MG63 (cell line): Measurements from ENCODE around the gene UBAC2. TPM values are rescaled to one million over a fixed set of nuclear protein-coding genes. Genes with fewer than 3 reads are reported as not detected.

ENCODE experiments used
- DNase-seq: peaks from one replicate; pipeline ENCODE4 v3.0.0-alpha.2; 2020
- H3K27me3 ChIP-seq: fragments of 250-450 bp; sonication (Bioruptor Pico); 2 replicates; pipeline ENCODE4 v1.5.1; 2020; ENCODE audit warnings: mild to moderate bottlenecking, moderate library complexity
- H3K36me3 ChIP-seq: fragments of 250-450 bp; sonication (Bioruptor Pico); 2 replicates; pipeline ENCODE4 v1.5.1; 2020; ENCODE audit warnings: mild to moderate bottlenecking, moderate library complexity
- H3K4me3 ChIP-seq: fragments of 250-450 bp; sonication (Bioruptor Pico); 2 replicates; pipeline ENCODE4 v1.5.1; 2020; ENCODE audit warnings: mild to moderate bottlenecking, moderate library complexity
- H3K9me3 ChIP-seq: fragments of 250-450 bp; sonication (Bioruptor Pico); 2 replicates; pipeline ENCODE4 v1.5.1; 2020; ENCODE audit warnings: mild to moderate bottlenecking, moderate library complexity
- total RNA-seq: library from RNA; depleted of rRNA; stranded (reverse); fragments of >200 nt; shearing (Covaris generic); gene quantifications from 2 replicates; pipeline ENCODE4 v1.2.3, GENCODE V29; 2014; ENCODE audit warnings: low replicate concordance

Gene UBAC2
- total RNA-seq, 1 experiment from 2014 or later: 80.9 TPM

DNA sequence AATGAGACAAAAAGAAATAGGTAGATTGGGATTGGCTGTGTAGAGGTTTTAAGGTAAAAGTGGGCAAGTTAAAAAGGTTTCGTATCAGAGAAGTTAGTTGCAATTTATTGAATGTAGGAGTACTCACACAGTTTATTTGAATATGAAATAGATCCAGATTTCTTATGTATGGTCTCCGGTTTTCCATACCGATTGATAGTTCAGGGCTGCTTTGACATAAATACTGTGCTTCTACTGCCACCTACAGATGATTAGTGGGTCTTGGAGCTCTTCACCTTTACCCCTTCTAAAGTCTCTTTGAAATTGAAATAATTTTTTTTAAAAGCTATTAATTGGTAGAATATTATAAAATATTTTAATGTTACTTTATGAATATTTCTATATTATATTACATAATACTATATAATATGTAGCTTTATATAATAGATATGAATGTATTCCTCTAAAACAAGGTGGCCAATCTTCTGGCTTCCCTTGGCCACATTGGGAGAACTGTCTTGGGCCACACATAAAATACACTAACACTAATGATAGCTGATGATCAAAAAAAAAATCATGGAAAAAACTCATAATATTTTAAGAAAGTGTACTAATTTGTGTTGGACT lies 65.3 kb downstream of the UBAC2 start:
- H3K27me3 ChIP-seq: no peaks in the 10 kb centered on the region
- no peak overlapping the region for H3K4me3 ChIP-seq
- no peaks in the 10 kb centered on the region for H3K36me3 ChIP-seq
- H3K9me3 ChIP-seq: no peaks in the 10 kb centered on the region
- DNase-seq: no peak

DNA sequence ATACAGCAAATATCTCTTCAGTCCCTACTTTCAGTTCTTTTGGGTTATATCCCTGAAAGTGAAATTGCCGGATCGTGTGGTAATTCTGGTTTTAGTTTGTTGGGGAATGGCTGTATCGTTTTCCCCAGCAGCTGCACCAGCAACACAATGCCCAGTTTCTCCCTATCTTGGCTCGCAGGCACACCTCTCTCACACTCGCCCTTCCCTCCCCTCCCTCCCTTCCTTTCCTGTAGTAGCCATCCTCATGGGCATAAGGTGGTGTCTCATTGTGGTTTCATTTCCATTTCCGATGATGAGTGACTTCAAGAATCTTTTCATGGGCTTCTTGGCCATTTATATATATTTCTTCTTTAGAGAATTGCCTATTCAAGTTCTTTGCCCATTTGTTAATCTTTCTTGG lies 66.2 kb downstream of the UBAC2 start:
- H3K4me3 ChIP-seq: no peak overlapping the region
- no peaks in the 10 kb centered on the region for H3K27me3 ChIP-seq
- H3K9me3 ChIP-seq: 0 out of 2 replicates have a peak, but pooled peaks cover under 1% of the 10 kb centered on the region
- DNase-seq: no peak
- no peaks in the 10 kb centered on the region for H3K36me3 ChIP-seq

DNA sequence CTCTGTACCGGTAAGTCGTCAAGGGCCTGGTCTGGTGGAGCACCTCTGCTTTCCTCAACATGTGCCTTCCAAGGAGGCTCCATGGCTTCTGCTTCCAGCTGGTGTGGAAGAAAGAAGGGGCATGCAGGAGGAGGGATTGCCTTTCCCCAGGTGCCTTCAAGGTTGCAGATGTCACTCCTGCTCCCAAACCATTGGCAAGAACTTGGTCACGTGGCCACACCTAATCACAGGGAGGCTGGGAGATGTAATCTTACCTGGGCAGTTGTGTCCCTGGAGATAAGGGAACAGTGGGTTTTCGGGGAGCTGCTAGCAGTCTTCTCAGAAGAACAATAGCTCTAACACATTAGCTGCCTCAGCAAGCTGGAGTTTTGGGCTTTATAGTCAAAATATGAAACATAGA lies 67.3 kb downstream of the UBAC2 start:
- Histone ChIP-seq H3K9me3 (0 out of 2 replicates have a peak, but pooled peaks cover 2% of the 10 kb centered on the region), H3K4me3 (no peak overlapping the region), H3K27me3 (no peaks in the 10 kb centered on the region), H3K36me3 (peaks cover 4% of the 10 kb centered on the region)
- no peak for DNase-seq

DNA sequence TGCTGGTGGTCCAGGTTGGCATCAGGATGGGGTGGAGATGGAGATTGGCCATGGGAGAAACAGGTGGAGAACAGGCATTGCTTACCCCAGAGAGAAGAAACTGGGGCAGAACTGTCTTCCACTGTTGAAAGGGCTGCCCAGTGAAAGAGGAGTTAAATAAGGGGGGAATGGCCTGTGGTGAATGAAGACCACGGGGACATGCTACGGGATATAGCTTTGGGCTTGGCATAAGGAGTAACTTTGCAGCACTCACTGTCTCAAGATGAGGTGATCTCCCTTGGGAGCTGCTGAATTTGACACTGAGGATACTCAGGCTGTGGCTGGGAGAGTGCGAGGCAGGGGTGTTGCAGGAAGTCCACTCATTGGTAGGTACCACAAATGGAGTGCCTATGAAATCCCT lies 68.2 kb downstream of the UBAC2 start:
- Histone ChIP-seq H3K4me3 (no peak overlapping the region), H3K36me3 (peaks cover 4% of the 10 kb centered on the region), H3K27me3 (no peaks in the 10 kb centered on the region), H3K9me3 (0 out of 2 replicates have a peak, but pooled peaks cover 2% of the 10 kb centered on the region)
- no peak for DNase-seq

DNA sequence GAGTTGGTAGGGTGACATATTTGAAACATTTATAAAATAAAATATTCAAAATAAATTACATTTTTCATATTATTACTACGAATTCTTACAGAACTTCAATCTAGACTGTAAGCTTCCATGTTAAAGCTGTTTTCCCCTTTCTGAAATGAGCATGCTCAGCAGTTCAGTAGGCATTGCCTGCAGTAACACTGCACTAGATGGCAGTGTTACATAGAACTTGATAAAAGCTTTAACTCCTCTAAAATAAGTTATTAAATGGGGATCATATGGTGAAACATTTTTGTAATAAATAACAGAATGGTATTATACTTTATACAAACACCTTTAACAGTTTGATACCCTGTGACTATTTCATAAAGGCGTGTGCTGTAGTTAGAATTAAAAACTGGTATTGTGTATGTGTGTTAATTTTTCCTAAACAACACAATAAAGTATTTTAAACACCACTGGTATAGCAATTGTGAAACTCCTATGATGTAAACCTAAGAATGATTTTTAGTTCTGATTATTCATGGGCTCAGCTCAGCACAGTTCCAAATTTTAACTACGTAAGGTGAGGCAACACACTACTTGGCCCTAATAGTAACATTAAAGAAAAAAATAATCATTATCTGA lies 69.1 kb downstream of the UBAC2 start:
- no peak overlapping the region for H3K4me3 ChIP-seq
- H3K9me3 ChIP-seq: 0 out of 2 replicates have a peak, but pooled peaks cover 2% of the 10 kb centered on the region
- peaks cover 4% of the 10 kb centered on the region for H3K36me3 ChIP-seq
- no peak for DNase-seq
- H3K27me3 ChIP-seq: no peaks in the 10 kb centered on the region

DNA sequence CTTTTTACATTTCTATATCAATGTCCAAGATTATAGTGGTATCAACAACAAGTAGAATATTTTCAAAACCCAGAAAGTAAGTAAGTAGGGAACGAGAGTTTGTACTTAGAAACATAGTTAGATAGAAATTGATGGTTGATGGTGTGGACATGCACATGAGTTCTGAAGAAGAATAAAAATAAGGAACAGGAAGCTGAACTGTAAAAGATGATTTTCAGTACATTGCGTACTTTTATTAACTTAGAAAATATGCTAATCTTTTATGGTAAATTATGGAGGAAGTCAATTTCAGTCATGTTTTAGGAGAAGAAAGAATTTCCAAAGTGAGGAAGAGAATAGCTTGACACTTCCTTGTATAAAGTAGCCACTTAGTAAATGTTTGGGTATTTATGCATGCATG lies 69.9 kb downstream of the UBAC2 start:
- Histone ChIP-seq H3K4me3 (no peak overlapping the region), H3K27me3 (no peaks in the 10 kb centered on the region), H3K9me3 (0 out of 2 replicates have a peak, but pooled peaks cover 2% of the 10 kb centered on the region), H3K36me3 (peaks cover 4% of the 10 kb centered on the region)
- DNase-seq: no peak

DNA sequence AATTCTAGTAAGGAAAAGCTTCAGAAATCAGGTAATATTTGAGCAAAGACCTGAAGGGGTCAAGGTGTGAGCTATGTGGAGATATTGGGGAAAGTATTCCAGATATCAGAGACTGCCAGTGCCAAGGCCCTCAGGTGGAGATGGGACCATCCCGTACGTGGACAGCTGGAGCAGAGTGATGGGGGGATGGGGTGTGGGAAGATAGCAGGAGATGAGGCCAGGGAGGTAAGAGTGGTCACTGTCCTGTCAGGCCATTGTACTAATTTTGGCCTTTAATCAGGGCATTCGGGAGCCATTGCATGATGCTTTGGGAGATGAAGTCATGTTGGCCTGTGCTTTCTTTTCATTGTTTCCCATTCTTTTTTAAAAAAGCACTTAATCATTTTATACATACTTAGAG lies 70.6 kb downstream of the UBAC2 start:
- no peaks in the 10 kb centered on the region for H3K27me3 ChIP-seq
- DNase-seq: no peak
- 0 out of 2 replicates have a peak, but pooled peaks cover 2% of the 10 kb centered on the region for H3K9me3 ChIP-seq

DNA sequence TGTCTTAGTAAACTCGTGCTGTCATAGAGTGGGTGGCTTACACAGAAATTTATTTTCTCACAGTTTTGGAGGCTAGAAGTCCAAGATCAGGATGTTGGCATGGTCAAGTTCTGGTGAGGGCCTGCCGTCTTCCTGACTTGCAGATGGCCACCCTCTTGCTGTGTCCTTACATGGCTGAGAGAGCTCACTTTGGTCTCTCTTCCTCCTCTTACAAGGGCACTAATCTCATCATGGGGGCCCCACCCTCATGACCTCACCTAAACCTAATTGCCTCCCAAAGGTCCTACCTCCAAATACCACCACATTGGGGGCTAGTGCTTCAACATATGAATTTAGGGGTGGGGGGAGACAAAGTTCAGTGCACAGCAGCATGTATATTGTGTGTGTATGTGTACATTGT lies 71.8 kb downstream of the UBAC2 start:
- 0 out of 2 replicates have a peak, but pooled peaks cover 2% of the 10 kb centered on the region for H3K9me3 ChIP-seq
- DNase-seq: no peak
- no peaks in the 10 kb centered on the region for H3K27me3 ChIP-seq
- H3K4me3 ChIP-seq: no peak overlapping the region
- peaks cover 4% of the 10 kb centered on the region for H3K36me3 ChIP-seq

More for the DNA sequence above, 70.6 kb downstream of the UBAC2 start:
- Histone ChIP-seq H3K36me3 (peaks cover 4% of the 10 kb centered on the region), H3K4me3 (no peak overlapping the region)

DNA sequence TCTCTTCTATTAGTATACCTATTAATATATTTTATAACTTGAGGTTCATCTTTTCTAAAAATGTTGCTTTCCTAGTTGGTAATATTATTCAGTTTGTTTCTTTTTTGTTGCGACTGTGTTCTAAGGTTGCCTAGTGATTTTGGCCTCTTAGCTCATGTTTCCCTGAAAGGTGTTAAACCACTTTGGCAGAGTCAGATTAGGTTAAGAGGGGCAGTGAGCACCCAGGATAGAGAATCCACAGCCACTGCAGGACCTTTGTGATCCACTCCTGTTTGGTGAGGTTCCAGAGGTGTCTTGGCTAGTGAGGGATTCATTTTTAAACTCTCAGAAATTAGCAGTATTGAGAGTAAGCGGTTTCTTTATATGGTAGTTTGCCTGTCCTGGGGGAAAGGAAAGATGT lies 72.5 kb downstream of the UBAC2 start:
- no peak for DNase-seq
- Histone ChIP-seq H3K9me3 (0 out of 2 replicates have a peak, but pooled peaks cover 2% of the 10 kb centered on the region), H3K36me3 (peaks cover 4% of the 10 kb centered on the region), H3K4me3 (no peak overlapping the region), H3K27me3 (no peaks in the 10 kb centered on the region)

DNA sequence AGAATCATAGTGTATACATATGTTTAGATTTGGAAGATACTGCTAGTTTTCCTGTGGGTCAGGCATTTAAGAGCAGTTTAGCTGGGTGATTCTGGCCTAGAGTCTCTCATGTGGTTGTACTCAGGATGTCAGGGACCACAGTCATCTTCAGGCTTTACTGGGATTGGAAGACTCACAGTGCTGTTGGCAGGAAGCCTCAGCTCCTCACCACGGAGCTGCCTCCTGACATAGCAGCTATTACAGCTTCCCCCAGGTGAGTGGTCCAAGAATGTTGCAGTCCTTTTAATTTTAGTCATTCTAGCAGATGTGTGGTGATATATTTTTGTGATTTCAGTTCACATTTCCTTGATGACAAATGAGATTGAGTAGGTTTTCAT lies 74.4 kb downstream of the UBAC2 start:
- Histone ChIP-seq H3K36me3 (peaks cover 10% of the 10 kb centered on the region), H3K9me3 (0 out of 2 replicates have a peak, but pooled peaks cover 2% of the 10 kb centered on the region), H3K4me3 (no peak overlapping the region), H3K27me3 (no peaks in the 10 kb centered on the region)
- peak; percentile 68 for DNase-seq

DNA sequence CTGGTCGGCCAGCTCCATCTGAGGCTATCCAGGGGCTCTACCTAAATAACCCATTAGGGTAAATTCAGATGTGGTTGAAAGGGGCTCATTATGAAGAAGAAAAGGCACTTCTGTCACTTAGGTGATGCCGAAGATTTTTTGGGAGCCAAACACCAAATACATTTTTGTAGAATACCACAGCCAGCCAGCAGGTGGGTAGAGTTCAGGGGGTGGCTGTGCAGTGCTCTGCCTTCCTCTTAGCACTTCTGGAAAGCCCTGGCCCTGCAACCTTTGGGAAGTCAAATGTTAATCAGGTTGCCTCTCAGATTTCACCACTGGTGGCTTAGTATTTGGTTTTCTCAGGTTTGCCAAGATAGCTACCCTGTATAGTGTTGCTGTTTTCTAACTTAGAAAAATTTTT lies 76.1 kb downstream of the UBAC2 start:
- Histone ChIP-seq H3K27me3 (no peaks in the 10 kb centered on the region), H3K36me3 (peaks cover 10% of the 10 kb centered on the region), H3K4me3 (no peak overlapping the region), H3K9me3 (0 out of 2 replicates have a peak, but pooled peaks cover 2% of the 10 kb centered on the region)
- DNase-seq: no peak

DNA sequence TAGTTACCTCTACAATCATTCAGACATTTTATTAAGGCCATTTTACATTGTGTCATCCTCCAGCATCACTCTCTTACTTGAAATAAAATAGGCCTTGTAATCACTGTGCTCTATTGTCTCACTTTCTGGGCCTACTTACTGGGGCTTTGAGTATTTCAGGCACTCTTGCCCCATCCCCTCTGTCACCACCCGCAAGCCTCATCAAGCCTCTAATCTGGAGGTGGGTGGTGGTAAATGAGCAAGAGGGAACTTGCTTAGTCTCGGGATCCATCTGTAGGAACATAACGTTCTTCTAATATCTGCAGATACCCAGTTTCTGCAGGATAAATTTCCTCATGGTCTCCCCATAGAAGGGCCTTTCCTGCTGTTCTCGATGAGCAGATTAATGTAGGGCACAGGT lies 77.0 kb downstream of the UBAC2 start:
- H3K9me3 ChIP-seq: no peaks in the 10 kb centered on the region
- no peak for DNase-seq
- no peaks in the 10 kb centered on the region for H3K27me3 ChIP-seq
- no peak overlapping the region for H3K4me3 ChIP-seq
- peaks cover 6% of the 10 kb centered on the region; the same call in 1 of the 2 replicates for H3K36me3 ChIP-seq

DNA sequence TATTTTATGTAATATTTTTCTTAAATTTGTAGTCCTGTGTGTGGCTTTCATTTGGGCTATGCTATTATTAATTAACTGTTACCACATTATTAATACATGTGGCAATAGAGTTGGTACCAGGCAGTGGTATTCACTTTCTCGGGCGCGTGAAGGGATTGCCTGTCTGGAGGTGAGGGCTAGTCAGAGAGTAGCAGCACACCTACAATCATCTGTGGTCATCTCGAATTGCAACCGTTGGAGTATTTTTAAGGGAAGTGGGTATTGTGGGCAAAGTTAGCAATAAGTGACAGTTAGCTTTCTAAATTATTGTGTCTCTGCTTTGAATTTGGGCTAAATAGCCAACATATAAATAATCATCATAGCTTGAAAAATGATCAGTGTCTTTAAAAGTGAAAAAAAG lies 77.5 kb downstream of the UBAC2 start:
- no peaks in the 10 kb centered on the region for H3K27me3 ChIP-seq
- no peaks in the 10 kb centered on the region for H3K9me3 ChIP-seq
- no peak overlapping the region for H3K4me3 ChIP-seq
- no peak for DNase-seq
- peaks cover 6% of the 10 kb centered on the region; the same call in 1 of the 2 replicates for H3K36me3 ChIP-seq

DNA sequence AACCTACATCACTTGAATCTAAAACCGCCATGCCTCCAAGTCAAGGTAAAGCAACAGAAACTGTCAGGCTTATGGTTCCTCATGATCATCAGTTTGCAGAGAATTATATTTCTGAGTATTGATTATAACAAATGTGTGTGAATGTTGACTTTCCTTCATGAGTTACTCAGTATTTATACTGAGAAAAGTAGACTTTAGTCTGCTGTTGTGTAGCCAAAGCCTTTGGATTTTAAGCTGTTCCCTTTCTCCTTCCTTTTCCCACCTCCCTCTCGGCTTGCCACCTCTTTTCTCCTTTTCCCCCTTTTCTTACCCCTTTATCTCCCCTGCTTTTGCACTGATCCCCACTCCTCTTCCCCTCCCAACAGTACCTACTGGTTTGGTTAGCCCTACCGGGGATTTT lies 78.2 kb downstream of the UBAC2 start:
- H3K36me3 ChIP-seq: peaks cover 6% of the 10 kb centered on the region; the same call in 1 of the 2 replicates
- no peaks in the 10 kb centered on the region for H3K27me3 ChIP-seq
- H3K9me3 ChIP-seq: no peaks in the 10 kb centered on the region
- no peak overlapping the region for H3K4me3 ChIP-seq
- no peak for DNase-seq

DNA sequence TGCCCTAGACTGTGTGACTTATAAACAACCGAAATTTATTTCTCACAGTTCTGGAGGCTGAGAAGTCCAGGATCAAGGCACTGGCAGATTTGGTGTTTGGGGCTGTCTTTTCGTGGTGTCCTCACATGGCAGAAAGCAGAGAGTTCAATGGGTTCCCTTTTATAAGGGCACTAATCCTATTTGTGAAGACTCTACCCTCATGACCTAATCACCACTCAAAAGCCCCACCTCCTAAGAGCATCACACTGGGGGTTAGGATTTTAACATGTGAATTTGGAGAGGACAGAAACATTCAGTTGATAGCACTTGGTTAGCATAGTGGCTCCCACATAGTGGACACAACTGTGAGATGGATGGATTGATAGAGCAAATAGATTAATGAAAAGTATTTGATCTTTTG lies 79.0 kb downstream of the UBAC2 start:
- no peak for DNase-seq
- Histone ChIP-seq H3K27me3 (no peaks in the 10 kb centered on the region), H3K9me3 (no peaks in the 10 kb centered on the region), H3K36me3 (peaks cover 6% of the 10 kb centered on the region; the same call in 1 of the 2 replicates), H3K4me3 (no peak overlapping the region)

DNA sequence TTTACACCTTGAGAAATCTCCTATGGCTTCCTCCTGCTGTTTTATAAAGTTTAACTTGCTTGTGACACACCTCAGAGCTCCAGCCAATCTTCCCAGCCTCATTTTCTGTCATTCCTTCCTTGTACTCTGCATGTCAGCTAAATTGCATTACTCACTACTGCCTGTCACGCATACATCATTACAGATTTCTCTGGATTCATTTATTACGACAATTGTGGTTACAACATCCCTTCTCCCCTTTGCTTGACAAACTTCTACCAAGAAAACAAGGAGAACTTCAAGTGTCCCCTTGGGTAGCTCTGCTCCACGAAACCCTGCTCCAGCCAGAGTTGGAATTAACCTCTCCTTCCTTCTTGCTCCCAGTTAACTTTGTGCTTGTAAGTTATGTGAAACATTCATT lies 79.5 kb downstream of the UBAC2 start:
- Histone ChIP-seq H3K27me3 (no peaks in the 10 kb centered on the region), H3K36me3 (peaks cover 6% of the 10 kb centered on the region; the same call in 1 of the 2 replicates), H3K9me3 (no peaks in the 10 kb centered on the region), H3K4me3 (no peak overlapping the region)
- peak; percentile 37 for DNase-seq

DNA sequence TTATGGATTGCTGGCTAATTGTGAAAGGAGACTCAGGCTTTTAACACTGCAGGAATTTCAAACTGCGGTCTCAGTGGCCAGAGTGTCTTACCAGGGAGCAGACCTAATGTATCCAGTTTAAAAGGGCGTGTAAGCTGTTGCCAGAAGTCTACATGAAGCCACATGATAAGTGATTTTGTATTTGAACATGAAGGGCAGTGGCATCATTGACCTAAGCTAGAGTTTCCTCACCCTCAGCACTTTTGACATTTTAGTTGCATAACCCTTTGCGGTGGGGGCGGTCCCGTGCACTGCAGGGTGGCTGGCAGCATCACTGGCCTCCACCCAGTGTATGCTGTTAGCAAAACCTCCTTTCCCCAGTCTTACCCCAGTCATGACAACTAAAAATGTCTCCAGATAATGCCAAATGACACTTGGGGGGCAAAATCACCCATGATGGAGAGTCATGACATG lies 81.2 kb downstream of the UBAC2 start:
- no peaks in the 10 kb centered on the region for H3K9me3 ChIP-seq
- peak; percentile 5 for DNase-seq
- H3K27me3 ChIP-seq: no peaks in the 10 kb centered on the region
- H3K36me3 ChIP-seq: peaks cover 6% of the 10 kb centered on the region; the same call in 1 of the 2 replicates
- no peak overlapping the region for H3K4me3 ChIP-seq
